Ishikawa (cell line): Measurements from ENCODE around the gene BAZ1B.

Experiments used
- CEBPB ChIP-seq: IDR thresholded peaks from 2 replicates; pipeline ENCODE4 v1.6.1; 2012
- CREB1 ChIP-seq: IDR thresholded peaks from 2 replicates; pipeline ENCODE4 v1.6.1; 2012; ENCODE audit warnings: low read depth
- EGR1 ChIP-seq: IDR thresholded peaks from 2 replicates; pipeline ENCODE4 v1.6.1; 2012
- EP300 ChIP-seq: IDR thresholded peaks from 2 replicates; pipeline ENCODE4 v1.6.1; 2012; ENCODE audit warnings: borderline replicate concordance
- FOXM1 ChIP-seq: IDR thresholded peaks from 2 replicates; pipeline ENCODE4 v1.6.1; 2012; ENCODE audit warnings: low read depth, borderline replicate concordance
- MAX ChIP-seq: IDR thresholded peaks from 2 replicates; pipeline ENCODE4 v1.6.1; 2012
- NFIC ChIP-seq: IDR thresholded peaks from 2 replicates; pipeline ENCODE4 v1.6.1; 2012
- RAD21 ChIP-seq: IDR thresholded peaks from 2 replicates; pipeline ENCODE4 v1.6.1; 2012; ENCODE audit warnings: low read depth
- TAF1 ChIP-seq: IDR thresholded peaks from 2 replicates; pipeline ENCODE4 v1.6.1; 2012; ENCODE audit warnings: low read depth, mild to moderate bottlenecking
- TCF12 ChIP-seq: IDR thresholded peaks from 2 replicates; pipeline ENCODE4 v1.6.1; 2012; ENCODE audit warnings: low read depth
- TEAD4 ChIP-seq: IDR thresholded peaks from 2 replicates; pipeline ENCODE4 v1.6.1; 2012
- USF1 ChIP-seq: IDR thresholded peaks from 2 replicates; pipeline ENCODE4 v1.6.1; 2012
- YY1 ChIP-seq: IDR thresholded peaks from 2 replicates; pipeline ENCODE4 v1.6.1; 2012; ENCODE audit warnings: low read depth
- ZBTB7A ChIP-seq: IDR thresholded peaks from 2 replicates; pipeline ENCODE4 v1.6.1; 2012; ENCODE audit warnings: low read depth
- TF ChIP-seq, protein P1 (sequence below): IDR thresholded peaks from 2 replicates; pipeline ENCODE4 v1.6.1; 2012; ENCODE audit warnings: low read depth, mild to moderate bottlenecking

BAZ1B gene

DNA sequence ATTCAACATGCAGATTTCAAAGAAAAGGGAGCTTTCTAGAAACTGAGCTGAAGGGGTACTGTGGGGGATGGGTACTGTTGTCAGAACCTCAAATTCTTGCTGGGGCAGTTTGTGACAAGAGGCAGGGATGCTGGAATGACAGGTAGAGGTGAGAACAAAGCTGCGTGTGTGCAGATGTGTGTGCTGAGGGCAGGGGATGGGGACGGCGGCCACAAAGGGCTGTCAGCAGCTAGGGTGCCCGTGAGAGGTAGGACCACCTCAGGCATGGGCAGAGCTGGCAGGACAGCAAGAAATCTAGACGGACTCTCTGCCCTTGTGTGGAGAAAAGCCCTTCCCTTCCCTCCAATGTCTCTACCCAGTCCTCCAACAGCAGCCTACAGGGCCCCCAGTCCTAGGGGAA is 14.4 kb upstream of the BAZ1B start:
- TF ChIP-seq CREB1 (no peak), MAX (no peak), NFIC (no peak), YY1 (no peak), TAF1 (no peak), TEAD4 (no peak), USF1 (no peak), EGR1 (no peak), RAD21 (no peak), ZBTB7A (no peak), FOXM1 (no peak), EP300 (no peak), CEBPB (no peak)
- TF ChIP-seq, protein P1, sequence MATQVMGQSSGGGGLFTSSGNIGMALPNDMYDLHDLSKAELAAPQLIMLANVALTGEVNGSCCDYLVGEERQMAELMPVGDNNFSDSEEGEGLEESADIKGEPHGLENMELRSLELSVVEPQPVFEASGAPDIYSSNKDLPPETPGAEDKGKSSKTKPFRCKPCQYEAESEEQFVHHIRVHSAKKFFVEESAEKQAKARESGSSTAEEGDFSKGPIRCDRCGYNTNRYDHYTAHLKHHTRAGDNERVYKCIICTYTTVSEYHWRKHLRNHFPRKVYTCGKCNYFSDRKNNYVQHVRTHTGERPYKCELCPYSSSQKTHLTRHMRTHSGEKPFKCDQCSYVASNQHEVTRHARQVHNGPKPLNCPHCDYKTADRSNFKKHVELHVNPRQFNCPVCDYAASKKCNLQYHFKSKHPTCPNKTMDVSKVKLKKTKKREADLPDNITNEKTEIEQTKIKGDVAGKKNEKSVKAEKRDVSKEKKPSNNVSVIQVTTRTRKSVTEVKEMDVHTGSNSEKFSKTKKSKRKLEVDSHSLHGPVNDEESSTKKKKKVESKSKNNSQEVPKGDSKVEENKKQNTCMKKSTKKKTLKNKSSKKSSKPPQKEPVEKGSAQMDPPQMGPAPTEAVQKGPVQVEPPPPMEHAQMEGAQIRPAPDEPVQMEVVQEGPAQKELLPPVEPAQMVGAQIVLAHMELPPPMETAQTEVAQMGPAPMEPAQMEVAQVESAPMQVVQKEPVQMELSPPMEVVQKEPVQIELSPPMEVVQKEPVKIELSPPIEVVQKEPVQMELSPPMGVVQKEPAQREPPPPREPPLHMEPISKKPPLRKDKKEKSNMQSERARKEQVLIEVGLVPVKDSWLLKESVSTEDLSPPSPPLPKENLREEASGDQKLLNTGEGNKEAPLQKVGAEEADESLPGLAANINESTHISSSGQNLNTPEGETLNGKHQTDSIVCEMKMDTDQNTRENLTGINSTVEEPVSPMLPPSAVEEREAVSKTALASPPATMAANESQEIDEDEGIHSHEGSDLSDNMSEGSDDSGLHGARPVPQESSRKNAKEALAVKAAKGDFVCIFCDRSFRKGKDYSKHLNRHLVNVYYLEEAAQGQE, result no peak

GRCh38 chr7:73533742-73534141 is 11.6 kb upstream of the BAZ1B start:
- TF ChIP-seq CEBPB, result no peak
- no peak for TF ChIP-seq FOXM1
- no peak for TF ChIP-seq CREB1
- no peak for TF ChIP-seq EP300
- no peak for TF ChIP-seq ZBTB7A
- no peak for TF ChIP-seq YY1
- no peak for TF ChIP-seq NFIC
- TF ChIP-seq EGR1, result no peak
- TF ChIP-seq, protein P1, result no peak
- no peak for TF ChIP-seq TCF12
- TF ChIP-seq MAX, result no peak
- TF ChIP-seq RAD21, result no peak
- no peak for TF ChIP-seq USF1
- no peak for TF ChIP-seq TEAD4
- no peak for TF ChIP-seq TAF1

- TF ChIP-seq, protein P1, result no peak
- TF ChIP-seq EP300 (no peak), NFIC (no peak), TAF1 (no peak)
These were observed 10.1 kb upstream of the BAZ1B start for GRCh38 chr7:73532224-73532623.

GRCh38 chr7:73530800-73531199 is 8.7 kb upstream of the BAZ1B start:
- TF ChIP-seq TEAD4 (no peak), NFIC (no peak), TCF12 (no peak), TAF1 (no peak), MAX (no peak), ZBTB7A (no peak), FOXM1 (no peak), EP300 (no peak), CREB1 (no peak), RAD21 (no peak), EGR1 (no peak), YY1 (no peak), USF1 (no peak), CEBPB (no peak)
- TF ChIP-seq, protein P1, result no peak
